Activated B cell treated with CpG ODN at 0.5 μM for 24 hours (primary cell): Measurements from ENCODE around the gene HMOX2. TPM values are rescaled to one million over a fixed set of nuclear protein-coding genes. Genes with fewer than 3 reads are reported as not detected.

Source experiments
- ATAC-seq: fragments of 200-7000 bp; cut with Tn5 transposase; one replicate; pipeline ENCODE4 v1.10.0; 2021; ENCODE audit warnings: low read depth, mild to moderate bottlenecking, moderate library complexity
- CTCF ChIA-PET: fragments of 350-600 bp; sonication (Branson Sonifier 250); formaldehyde crosslinking; loops from one replicate; lab custom pipeline; 2021; ENCODE audit warnings: antibody characterized with exemption; lab: Charles Lee
- POLR2A ChIA-PET: fragments of 350-600 bp; sonication (Branson Sonifier 250); formaldehyde crosslinking; loops from one replicate; lab custom pipeline; 2021; ENCODE audit warnings: antibody characterized with exemption; lab: Charles Lee
- DNase-seq: peaks from one replicate; pipeline ENCODE4 v3.0.0; 2022
- H3K27ac Mint-ChIP-seq: one replicate; pipeline ENCODE4 v1.8.0; 2020; ENCODE audit warnings: mixed read lengths
- H3K27me3 Mint-ChIP-seq: one replicate; pipeline ENCODE4 v1.8.0; 2021; ENCODE audit warnings: mixed read lengths
- H3K36me3 Mint-ChIP-seq: one replicate; pipeline ENCODE4 v1.8.0; 2021; ENCODE audit warnings: low read depth, mixed read lengths
- H3K4me1 Mint-ChIP-seq: one replicate; pipeline ENCODE4 v1.8.0; 2021; ENCODE audit warnings: mixed read lengths
- H3K4me3 Mint-ChIP-seq: one replicate; pipeline ENCODE4 v1.8.0; 2020; ENCODE audit warnings: mild to moderate bottlenecking, mixed read lengths
- H3K9me3 Mint-ChIP-seq: one replicate; pipeline ENCODE4 v1.8.0; 2020; ENCODE audit warnings: mixed read lengths
- intact Hi-C: fragments of 100-400 bp; cut with micrococcal nuclease; formaldehyde crosslinking; loops from one replicate; pipeline ENCODE4 v1.15.1; 2024
- total RNA-seq: library from RNA; stranded (reverse); gene quantifications from 2 replicates; pipeline ENCODE4 v1.2.3, GENCODE V29; 2022
- TF ChIP-seq, protein P1 (sequence below): fragments of 200-600 bp; IDR thresholded peaks from one replicate; pipeline ENCODE4 v1.8.0; 2022; ENCODE audit warnings: antibody characterized with exemption, mild to moderate bottlenecking

The HMOX2 gene
- total RNA-seq, 1 donor from 2014 or later: 32.1 TPM

DNA sequence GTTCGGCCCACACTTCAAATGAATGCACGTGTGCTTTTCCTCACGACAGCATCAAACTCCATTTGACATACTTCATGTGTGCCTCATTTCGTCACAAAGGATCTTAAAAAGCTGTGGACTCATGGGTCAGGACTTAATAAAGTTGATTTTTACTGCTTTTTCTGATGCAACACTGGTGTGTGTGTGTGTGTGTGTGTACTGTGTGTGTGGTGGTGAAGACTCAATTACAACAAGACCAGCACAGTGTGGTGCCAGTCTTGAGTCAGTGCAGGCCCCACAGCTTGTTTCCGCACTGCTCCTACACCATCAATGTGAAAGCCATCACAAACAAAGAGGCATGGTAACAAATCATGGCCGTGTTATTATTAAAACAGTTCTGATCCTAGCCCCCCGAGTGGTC is 44.7 kb downstream of the HMOX2 start:
- intact Hi-C loops: no loop called here
- Mint-ChIP-seq H3K27me3 (no peaks in the 10 kb centered on the region), H3K9me3 (no peaks in the 10 kb centered on the region), H3K4me1 (peaks cover 11% of the 10 kb centered on the region), H3K27ac (no peak overlapping the region), H3K4me3 (no peak overlapping the region), H3K36me3 (peaks cover 3% of the 10 kb centered on the region)
- TF ChIP-seq, protein P1, sequence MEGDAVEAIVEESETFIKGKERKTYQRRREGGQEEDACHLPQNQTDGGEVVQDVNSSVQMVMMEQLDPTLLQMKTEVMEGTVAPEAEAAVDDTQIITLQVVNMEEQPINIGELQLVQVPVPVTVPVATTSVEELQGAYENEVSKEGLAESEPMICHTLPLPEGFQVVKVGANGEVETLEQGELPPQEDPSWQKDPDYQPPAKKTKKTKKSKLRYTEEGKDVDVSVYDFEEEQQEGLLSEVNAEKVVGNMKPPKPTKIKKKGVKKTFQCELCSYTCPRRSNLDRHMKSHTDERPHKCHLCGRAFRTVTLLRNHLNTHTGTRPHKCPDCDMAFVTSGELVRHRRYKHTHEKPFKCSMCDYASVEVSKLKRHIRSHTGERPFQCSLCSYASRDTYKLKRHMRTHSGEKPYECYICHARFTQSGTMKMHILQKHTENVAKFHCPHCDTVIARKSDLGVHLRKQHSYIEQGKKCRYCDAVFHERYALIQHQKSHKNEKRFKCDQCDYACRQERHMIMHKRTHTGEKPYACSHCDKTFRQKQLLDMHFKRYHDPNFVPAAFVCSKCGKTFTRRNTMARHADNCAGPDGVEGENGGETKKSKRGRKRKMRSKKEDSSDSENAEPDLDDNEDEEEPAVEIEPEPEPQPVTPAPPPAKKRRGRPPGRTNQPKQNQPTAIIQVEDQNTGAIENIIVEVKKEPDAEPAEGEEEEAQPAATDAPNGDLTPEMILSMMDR: no peak
- CTCF ChIA-PET: no interaction called here
- ATAC-seq (no peak), DNase-seq (no peak)
- POLR2A ChIA-PET: no interaction called here

DNA sequence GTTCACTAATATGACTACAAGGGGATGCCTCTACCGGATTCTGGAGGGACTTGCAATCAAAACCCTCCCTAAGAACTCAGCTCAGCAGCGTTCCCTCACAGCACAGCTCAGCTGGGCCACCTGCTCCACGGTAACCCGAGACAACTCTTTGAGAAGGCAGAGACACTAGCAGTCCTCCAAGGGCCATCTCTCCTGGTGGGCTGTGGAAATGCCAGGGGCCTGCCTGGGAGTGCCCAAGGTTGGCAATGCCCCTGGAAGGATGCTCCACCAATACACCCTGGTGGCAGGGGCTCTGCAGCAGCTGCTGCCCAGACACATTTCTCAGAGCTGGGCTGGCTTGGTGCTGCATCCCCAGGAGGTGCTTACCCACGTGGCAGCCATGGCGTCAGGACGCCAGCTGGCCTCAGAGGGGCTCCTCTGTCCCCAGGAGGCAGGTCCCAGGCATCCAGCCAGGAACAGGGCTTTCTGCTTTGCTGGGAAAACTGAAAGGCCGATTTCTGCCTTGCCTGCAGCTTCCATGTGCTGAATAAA is 45.9 kb downstream of the HMOX2 start:
- Mint-ChIP-seq H3K36me3 (peaks cover 3% of the 10 kb centered on the region), H3K9me3 (no peaks in the 10 kb centered on the region), H3K27ac (no peak overlapping the region), H3K4me3 (no peak overlapping the region), H3K4me1 (peaks cover 7% of the 10 kb centered on the region), H3K27me3 (no peaks in the 10 kb centered on the region)
- no peak for ATAC-seq
- TF ChIP-seq, protein P1: no peak
- CTCF ChIA-PET: no interaction called here
- POLR2A ChIA-PET: no interaction called here
- intact Hi-C loops: no loop called here
- no peak for DNase-seq

DNA sequence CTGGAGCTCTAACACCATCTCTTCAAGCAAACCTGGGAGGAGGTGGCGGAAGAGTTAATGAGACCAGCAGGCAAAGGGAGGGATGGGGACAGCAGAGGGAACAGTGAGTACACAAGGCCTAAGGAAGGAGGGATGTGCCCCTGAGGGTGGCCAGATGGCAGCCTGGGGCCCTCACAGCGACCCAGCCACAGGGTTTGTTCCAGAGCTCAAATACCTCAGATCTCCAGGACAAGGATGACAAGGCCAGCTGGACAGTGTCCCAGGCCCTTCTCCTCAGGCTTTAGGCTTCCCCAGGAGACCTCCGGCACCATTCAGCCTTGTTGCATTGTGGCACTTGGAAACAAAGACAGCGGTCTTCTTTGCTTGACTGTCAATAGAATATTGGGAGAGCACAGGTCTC is 47.5 kb downstream of the HMOX2 start:
- Mint-ChIP-seq H3K36me3 (peaks cover 3% of the 10 kb centered on the region), H3K4me3 (no peak overlapping the region), H3K9me3 (no peaks in the 10 kb centered on the region), H3K4me1 (peaks cover 15% of the 10 kb centered on the region), H3K27me3 (no peaks in the 10 kb centered on the region), H3K27ac (no peak overlapping the region)
- ChIA-PET CTCF (interaction anchor here (1.1 kb wide), 1 partner anchor 62 kb away, joined by 3 read pairs; no protein-coding TSS in a partner anchor), POLR2A (interaction anchor here (1.3 kb wide), 1 partner anchor 18 kb away, joined by 3 read pairs; no protein-coding TSS in a partner anchor)
- intact Hi-C loops: no loop called here
- TF ChIP-seq, protein P1: no peak
- no peak for DNase-seq
- no peak for ATAC-seq

DNA sequence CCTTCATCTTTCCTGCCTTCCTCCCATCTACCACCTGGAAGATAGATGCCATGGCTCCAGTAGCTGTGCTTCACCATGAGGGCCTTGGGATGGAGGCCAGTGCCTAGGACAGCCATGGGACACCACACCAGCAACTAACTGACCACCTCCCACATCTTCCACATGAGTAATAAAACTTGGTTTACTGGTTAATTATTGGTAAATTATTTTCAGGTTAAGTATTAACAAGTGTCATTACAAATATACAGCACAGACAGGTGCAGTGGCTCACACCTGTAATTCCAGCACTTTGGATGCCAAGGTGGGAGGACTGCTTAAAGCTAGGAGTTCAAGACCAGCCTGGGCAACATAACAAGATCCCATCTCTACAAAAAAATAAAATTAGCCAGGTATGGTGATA is 48.4 kb downstream of the HMOX2 start:
- TF ChIP-seq, protein P1: no peak
- ChIA-PET CTCF (interaction anchor here (1.1 kb wide), 1 partner anchor 61 kb away, joined by 3 read pairs; no protein-coding TSS in a partner anchor), POLR2A (interaction anchor here (1.3 kb wide), 1 partner anchor 19 kb away, joined by 3 read pairs; no protein-coding TSS in a partner anchor)
- H3K36me3 Mint-ChIP-seq: peaks cover 3% of the 10 kb centered on the region
- peaks cover 23% of the 10 kb centered on the region for H3K4me1 Mint-ChIP-seq
- H3K27me3 Mint-ChIP-seq: no peaks in the 10 kb centered on the region
- no peak overlapping the region for H3K4me3 Mint-ChIP-seq
- intact Hi-C loops: no loop called here
- no peak overlapping the region for H3K27ac Mint-ChIP-seq
- no peak for ATAC-seq
- no peak for DNase-seq
- H3K9me3 Mint-ChIP-seq: no peaks in the 10 kb centered on the region

DNA sequence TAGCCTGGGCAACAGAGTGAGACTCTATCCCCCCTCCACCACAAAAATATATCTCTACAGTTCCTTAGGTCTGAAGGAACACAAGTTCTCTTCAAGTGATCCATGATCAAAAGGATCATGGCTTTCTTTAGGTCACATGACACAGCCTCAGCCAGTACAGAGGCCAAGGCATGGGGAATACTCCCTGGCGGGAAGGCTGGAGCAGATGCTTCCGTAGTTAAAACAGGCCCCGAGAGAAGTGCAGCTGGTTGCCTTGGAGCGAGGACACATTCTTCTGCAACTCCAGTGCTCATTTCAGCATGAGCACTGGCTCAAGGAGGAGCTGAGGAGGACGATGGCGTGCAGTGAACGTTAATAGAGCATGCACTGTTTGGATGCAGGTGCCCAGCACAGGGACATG is 48.9 kb downstream of the HMOX2 start:
- H3K27ac Mint-ChIP-seq: no peak overlapping the region
- H3K36me3 Mint-ChIP-seq: peaks cover 3% of the 10 kb centered on the region
- ATAC-seq (no peak), DNase-seq (no peak)
- intact Hi-C loops: no loop called here
- TF ChIP-seq, protein P1: no peak
- POLR2A ChIA-PET: no interaction called here
- no peaks in the 10 kb centered on the region for H3K27me3 Mint-ChIP-seq
- no peak overlapping the region for H3K4me3 Mint-ChIP-seq
- H3K9me3 Mint-ChIP-seq: no peaks in the 10 kb centered on the region
- CTCF ChIA-PET: no interaction called here
- peaks cover 27% of the 10 kb centered on the region for H3K4me1 Mint-ChIP-seq
